HepG2 (cell line): ENCODE results near the gene UNC5CL. TPM values are rescaled to one million over a fixed set of nuclear protein-coding genes. Genes with fewer than 3 reads are reported as not detected.

Source experiments
- ASH2L ChIP-seq: fragments of 300-600, 200-600 bp; sonication (generic); IDR thresholded peaks from 2 replicates; pipeline ENCODE4 v1.7.0; 2017; ENCODE audit warnings: low read depth, mild to moderate bottlenecking, moderate library complexity, mixed read lengths, low read length; ENCODE audit not compliant: insufficient read length
- ATF7-NPFF ChIP-seq: sonication (generic); formaldehyde crosslinking; IDR thresholded peaks from 2 replicates; pipeline ENCODE4 v1.8.1; 2023; ENCODE audit warnings: mild to moderate bottlenecking, low read depth, missing genetic modification reagents, moderate library complexity
- CCAR2 ChIP-seq: fragments of 200-400 bp; formaldehyde crosslinking; optimal IDR thresholded peaks from 2 replicates; pipeline ENCODE3; 2018; ENCODE audit warnings: low read depth, mild to moderate bottlenecking, low read length, moderate library complexity
- CEBPZ ChIP-seq: IDR thresholded peaks from 2 replicates; pipeline ENCODE4 v1.6.1; 2012; ENCODE audit warnings: low read length, improper control_type of control experiment
- ERF ChIP-seq: IDR thresholded peaks from 2 replicates; pipeline ENCODE4 v1.6.1; 2018; ENCODE audit warnings: missing biosample characterization, missing genetic modification reagents
- EZH2 ChIP-seq: conservative IDR thresholded peaks from 2 replicates; pipeline ENCODE4 v1.6.1; 2012; ENCODE audit warnings: mild to moderate bottlenecking, low read depth, low read length, moderate library complexity
- HDAC6 ChIP-seq: fragments of 200-600 bp; sonication (generic); IDR thresholded peaks from 2 replicates; pipeline ENCODE4 v1.7.0; 2017; ENCODE audit warnings: mild to moderate bottlenecking, antibody characterized with exemption, low read length, low read depth
- ISL2 ChIP-seq: sonication (generic); formaldehyde crosslinking; IDR thresholded peaks from 2 replicates; pipeline ENCODE4 v1.5.0; 2020; ENCODE audit warnings: missing genetic modification reagents
- KDM3A ChIP-seq: IDR thresholded peaks from 2 replicates; pipeline ENCODE4 v1.6.1; 2018; ENCODE audit warnings: low read depth, missing compliant biosample characterization
- PREB ChIP-seq: sonication (generic); formaldehyde crosslinking; IDR thresholded peaks from 2 replicates; pipeline ENCODE4 v1.4.0; 2020; ENCODE audit warnings: missing genetic modification reagents
- SRY ChIP-seq: sonication (generic); formaldehyde crosslinking; IDR thresholded peaks from 2 replicates; pipeline ENCODE4 v1.8.0; 2022; ENCODE audit warnings: mild to moderate bottlenecking, missing genetic modification reagents
- TAF1 ChIP-seq: sonication (generic); formaldehyde crosslinking; IDR thresholded peaks from 2 replicates; pipeline ENCODE4 v1.4.0; 2020; ENCODE audit warnings: missing genetic modification reagents
- THAP11 ChIP-seq: IDR thresholded peaks from 2 replicates; pipeline ENCODE4 v1.6.1; 2016; ENCODE audit warnings: missing biosample characterization, missing genetic modification reagents
- ZFP36L1 ChIP-seq: sonication (generic); formaldehyde crosslinking; IDR thresholded peaks from 2 replicates; pipeline ENCODE4 v1.8.0; 2022; ENCODE audit warnings: mild to moderate bottlenecking, missing genetic modification reagents, moderate library complexity
- ZMAT3 ChIP-seq: sonication (generic); formaldehyde crosslinking; conservative IDR thresholded peaks from 2 replicates; pipeline ENCODE4 v1.7.0; 2021; ENCODE audit warnings: missing genetic modification reagents
- ZNF343 ChIP-seq: sonication (generic); formaldehyde crosslinking; IDR thresholded peaks from 2 replicates; pipeline ENCODE4 v1.4.0; 2020; ENCODE audit warnings: mild to moderate bottlenecking, missing genetic modification reagents
- ZNF598 ChIP-seq: sonication (generic); formaldehyde crosslinking; IDR thresholded peaks from 2 replicates; pipeline ENCODE4 v1.5.1; 2020; ENCODE audit warnings: mild to moderate bottlenecking, missing genetic modification reagents, borderline replicate concordance
- ZNF607 ChIP-seq: sonication (generic); formaldehyde crosslinking; IDR thresholded peaks from 2 replicates; pipeline ENCODE4 v1.5.1; 2020; ENCODE audit warnings: missing genetic modification reagents, mild to moderate bottlenecking, borderline replicate concordance
- ZNF616 ChIP-seq: sonication (generic); formaldehyde crosslinking; IDR thresholded peaks from 2 replicates; pipeline ENCODE4 v1.5.0; 2020; ENCODE audit warnings: low read depth, mild to moderate bottlenecking, missing genetic modification reagents
- ZNF7 ChIP-seq: IDR thresholded peaks from 2 replicates; pipeline ENCODE4 v1.6.1; 2016; ENCODE audit warnings: missing biosample characterization, missing genetic modification reagents
- ZNF780A ChIP-seq: sonication (generic); formaldehyde crosslinking; IDR thresholded peaks from 2 replicates; pipeline ENCODE4 v1.8.0; 2022; ENCODE audit warnings: mild to moderate bottlenecking, missing genetic modification reagents, moderate library complexity
- ZNF788 ChIP-seq: sonication (generic); formaldehyde crosslinking; IDR thresholded peaks from 2 replicates; pipeline ENCODE4 v1.5.0; 2020; ENCODE audit warnings: mild to moderate bottlenecking, missing genetic modification reagents, borderline replicate concordance
- polyA plus RNA-seq, 8 experiments: library from polyadenylated mRNA; depleted of rRNA in 3 of 8; stranded (reverse) in 7 of 8; unstranded in 1 of 8; fragments of >200 nt; fragmentation: Illumina TruSeq in 4 of 8; extraction: Trizol in 4 of 8; gene quantifications; 2 replicates each; pipeline versions ENCODE4 v1.2.1 to v1.2.3, GENCODE V29; 2011 to 2016; ENCODE audit warnings: low read depth in 4 of 8, missing spikeins in 1 of 8, mixed read lengths in 1 of 8; ENCODE audit not compliant: insufficient read depth in 1 of 8
- total RNA-seq, 5 experiments: library from RNA; depleted of rRNA; stranded (reverse); fragments of >200 nt; fragmentation: Illumina TruSeq; extraction: Trizol; gene quantifications; 2 replicates each; pipeline ENCODE4 v1.2.3, GENCODE V29; 2016; ENCODE audit warnings: low read depth in 1 of 5
- TF ChIP-seq, protein P1 (sequence below): sonication (generic); formaldehyde crosslinking; IDR thresholded peaks from 2 replicates; pipeline ENCODE4 v1.5.1; 2020; ENCODE audit warnings: missing genetic modification reagents, mild to moderate bottlenecking, borderline replicate concordance
- TF ChIP-seq, protein P2 (sequence below): sonication (generic); formaldehyde crosslinking; IDR thresholded peaks from 2 replicates; pipeline ENCODE4 v1.8.1; 2023; ENCODE audit warnings: missing genetic modification reagents, inconsistent platforms, borderline replicate concordance
- TF ChIP-seq, protein P3 (sequence below): sonication (generic); formaldehyde crosslinking; IDR thresholded peaks from 2 replicates; pipeline ENCODE4 v1.8.1; 2023; ENCODE audit warnings: missing genetic modification reagents, mild to moderate bottlenecking, borderline replicate concordance

UNC5CL gene
- total and polyA plus RNA-seq, 2 of the 13 experiments (the other 11 are each of a cell fraction or from before 2014, with no cell fraction given) = 2.4 to 2.5 TPM

DNA sequence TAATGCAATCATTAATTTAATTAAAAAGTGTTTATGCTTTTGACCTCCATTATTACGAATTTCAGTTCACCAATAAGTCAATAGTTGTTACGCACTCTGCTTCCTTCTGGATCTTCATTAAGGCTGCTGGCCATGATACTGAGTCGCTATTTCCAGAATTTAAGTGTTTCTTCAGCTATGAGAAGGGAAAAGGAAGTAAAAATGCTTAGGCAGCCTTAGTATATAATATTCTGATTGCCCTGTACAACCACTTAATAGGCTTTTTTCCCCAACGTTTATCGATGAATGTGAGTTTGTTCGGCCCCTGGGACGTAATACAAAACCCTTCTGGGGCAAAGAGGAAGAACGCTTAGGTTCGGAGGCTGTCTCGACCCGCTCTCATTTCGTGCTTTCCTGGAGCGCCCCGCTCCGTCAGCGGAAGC lies 32.5 kb upstream of the UNC5CL start (continued):
- TF ChIP-seq KDM3A (CRISPR knock-in tag) (no peak), ISL2 (no peak), ZNF780A (no peak), ZNF607 (CRISPR knock-in tag) (0 out of 2 replicates have a peak, but pooled peaks have one; percentile 1), ZFP36L1 (CRISPR knock-in tag) (no peak), ZNF7 (CRISPR knock-in tag) (no peak), ZNF598 (CRISPR knock-in tag) (no peak; the same call in 1 of the 2 replicates), TAF1 (no peak), PREB (CRISPR knock-in tag) (no peak), ATF7-NPFF (CRISPR knock-in tag) (no peak), THAP11 (CRISPR knock-in tag) (no peak), CCAR2 (peak; percentile 43), EZH2 (no peak), ZMAT3 (no peak), ERF (no peak), SRY (CRISPR knock-in tag) (no peak; the same call in 1 of the 2 replicates), CEBPZ (no peak), HDAC6 (no peak), ZNF616 (no peak), ZNF788 (CRISPR knock-in tag) (no peak), ASH2L (no peak), ZNF343 (no peak)
- TF ChIP-seq, protein P1, sequence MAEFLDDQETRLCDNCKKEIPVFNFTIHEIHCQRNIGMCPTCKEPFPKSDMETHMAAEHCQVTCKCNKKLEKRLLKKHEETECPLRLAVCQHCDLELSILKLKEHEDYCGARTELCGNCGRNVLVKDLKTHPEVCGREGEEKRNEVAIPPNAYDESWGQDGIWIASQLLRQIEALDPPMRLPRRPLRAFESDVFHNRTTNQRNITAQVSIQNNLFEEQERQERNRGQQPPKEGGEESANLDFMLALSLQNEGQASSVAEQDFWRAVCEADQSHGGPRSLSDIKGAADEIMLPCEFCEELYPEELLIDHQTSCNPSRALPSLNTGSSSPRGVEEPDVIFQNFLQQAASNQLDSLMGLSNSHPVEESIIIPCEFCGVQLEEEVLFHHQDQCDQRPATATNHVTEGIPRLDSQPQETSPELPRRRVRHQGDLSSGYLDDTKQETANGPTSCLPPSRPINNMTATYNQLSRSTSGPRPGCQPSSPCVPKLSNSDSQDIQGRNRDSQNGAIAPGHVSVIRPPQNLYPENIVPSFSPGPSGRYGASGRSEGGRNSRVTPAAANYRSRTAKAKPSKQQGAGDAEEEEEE (CRISPR knock-in tag) = no peak
- TF ChIP-seq, protein P2, sequence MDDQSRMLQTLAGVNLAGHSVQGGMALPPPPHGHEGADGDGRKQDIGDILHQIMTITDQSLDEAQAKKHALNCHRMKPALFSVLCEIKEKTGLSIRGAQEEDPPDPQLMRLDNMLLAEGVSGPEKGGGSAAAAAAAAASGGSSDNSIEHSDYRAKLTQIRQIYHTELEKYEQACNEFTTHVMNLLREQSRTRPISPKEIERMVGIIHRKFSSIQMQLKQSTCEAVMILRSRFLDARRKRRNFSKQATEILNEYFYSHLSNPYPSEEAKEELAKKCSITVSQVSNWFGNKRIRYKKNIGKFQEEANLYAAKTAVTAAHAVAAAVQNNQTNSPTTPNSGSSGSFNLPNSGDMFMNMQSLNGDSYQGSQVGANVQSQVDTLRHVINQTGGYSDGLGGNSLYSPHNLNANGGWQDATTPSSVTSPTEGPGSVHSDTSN = no peak
- TF ChIP-seq, protein P3, sequence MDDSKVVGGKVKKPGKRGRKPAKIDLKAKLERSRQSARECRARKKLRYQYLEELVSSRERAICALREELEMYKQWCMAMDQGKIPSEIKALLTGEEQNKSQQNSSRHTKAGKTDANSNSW = no peak
